Hippocampal formation (tissue), 2 donors: ENCODE measurements around the gene LILRA2.
"Not testable (repeated sequence)": the region's sequence is repeated elsewhere in the genome, so short reads cannot be mapped to it uniquely, and the experiment has no call there.

ENCODE experiments used
- DNase-seq, 2 donors: peaks; one replicate each; lab custom pipeline; 2025; lab: John Stamatoyannopoulos, UW

The LILRA2 gene

GRCh38 chr19:54573330-54573872 lies at the start of gene LILRA2:
LILRA2 (plus strand) TSS chr19:54573790; CDS start chr19:54573879, 89 bp downstream.
- no peak for DNase-seq

- DNase-seq: no peak
Measured at GRCh38 chr19:54525636-54526035, 48.0 kb upstream of the LILRA2 start.

GRCh38 chr19:54526972-54527371 lies 46.6 kb upstream of the LILRA2 start:
- no peak for DNase-seq

- DNase-seq: no peak
Measured at GRCh38 chr19:54530866-54531265, 42.7 kb upstream of the LILRA2 start.

GRCh38 chr19:54532528-54532927 lies 41.1 kb upstream of the LILRA2 start:
- DNase-seq: no peak

GRCh38 chr19:54533476-54533875 lies 40.1 kb upstream of the LILRA2 start:
- no peak for DNase-seq

GRCh38 chr19:54534156-54534555 lies 39.4 kb upstream of the LILRA2 start:
- no peak for DNase-seq

- no peak for DNase-seq
Measured at GRCh38 chr19:54535601-54536000, 38.0 kb upstream of the LILRA2 start.

GRCh38 chr19:54536956-54537355 lies 36.6 kb upstream of the LILRA2 start:
- no peak for DNase-seq

GRCh38 chr19:54541712-54542111 lies 31.9 kb upstream of the LILRA2 start:
- DNase-seq: no peak

- no peak for DNase-seq
Measured at GRCh38 chr19:54548806-54549205, 24.8 kb upstream of the LILRA2 start.

GRCh38 chr19:54549224-54549623 lies 24.4 kb upstream of the LILRA2 start:
- DNase-seq: no peak

- DNase-seq: no peak
Measured at GRCh38 chr19:54551293-54551692, 22.3 kb upstream of the LILRA2 start.

GRCh38 chr19:54551950-54552912 lies 21.4 kb upstream of the LILRA2 start:
- no peak for DNase-seq

GRCh38 chr19:54552913-54553310 lies 20.7 kb upstream of the LILRA2 start:
- no peak for DNase-seq

GRCh38 chr19:54554006-54554405 lies 19.6 kb upstream of the LILRA2 start:
- no peak for DNase-seq

GRCh38 chr19:54554896-54555295 lies 18.7 kb upstream of the LILRA2 start:
- no peak for DNase-seq

- no peak for DNase-seq
Measured at GRCh38 chr19:54556194-54556593, 17.4 kb upstream of the LILRA2 start.

GRCh38 chr19:54558339-54558738 lies 15.3 kb upstream of the LILRA2 start:
- DNase-seq: no peak

GRCh38 chr19:54560881-54561385 lies 12.7 kb upstream of the LILRA2 start:
- no peak for DNase-seq

GRCh38 chr19:54561840-54562239 lies 11.8 kb upstream of the LILRA2 start:
- DNase-seq: no peak

- DNase-seq: not testable (repeated sequence)
Measured at GRCh38 chr19:54563206-54563605, 10.4 kb upstream of the LILRA2 start.

GRCh38 chr19:54570316-54570715 lies 3.3 kb upstream of the LILRA2 start:
- no peak for DNase-seq
